Aorta (tissue), 5 donors: ENCODE data around the gene ECEL1. TPM values are rescaled to one million over a fixed set of nuclear protein-coding genes. Genes with fewer than 3 reads are reported as not detected.
"Not testable (repeated sequence)": the region's sequence is repeated elsewhere in the genome, so short reads cannot be mapped to it uniquely, and the experiment has no call there.

Experiments used
- ATAC-seq: fragments of 200-7000 bp; cut with Tn5 transposase; one replicate; pipeline ENCODE4 v1.9.1; 2022; ENCODE audit warnings: moderate library complexity; ENCODE audit not compliant: low FRiP score
- DNase-seq, 2 donors: peaks; one replicate each; pipeline ENCODE4 v3.0.0-alpha.2; 2020
- H3K27ac ChIP-seq, 2 donors: one replicate each; pipeline ENCODE4 v1.5.1; 2013; ENCODE audit warnings: low read length in 2 of 2, mild to moderate bottlenecking in 2 of 2, moderate library complexity in 2 of 2, control low read depth in 1 of 2, inconsistent platforms in 1 of 2, low read depth in 1 of 2
- H3K27me3 ChIP-seq, 2 donors: one replicate each; pipeline ENCODE4 v1.6.1; 2013; ENCODE audit warnings: control low read depth in 1 of 2, low read length in 1 of 2, mild to moderate bottlenecking in 1 of 2, moderate library complexity in 1 of 2; ENCODE audit not compliant: insufficient read depth in 2 of 2, control insufficient read depth in 1 of 2
- H3K36me3 ChIP-seq, 2 donors: one replicate each; pipeline ENCODE4 v1.6.1; 2013; ENCODE audit warnings: control low read depth in 1 of 2, low read length in 1 of 2, mild to moderate bottlenecking in 1 of 2; ENCODE audit not compliant: insufficient read depth in 2 of 2, control insufficient read depth in 1 of 2
- H3K4me1 ChIP-seq, 2 donors: one replicate each; pipeline ENCODE4 v1.6.1; 2013; ENCODE audit warnings: low read length in 2 of 2, control low read depth in 1 of 2, mild to moderate bottlenecking in 1 of 2, moderate library complexity in 1 of 2; ENCODE audit not compliant: insufficient read depth in 2 of 2, control insufficient read depth in 1 of 2
- H3K4me3 ChIP-seq, 2 donors: one replicate each; pipeline ENCODE4 v1.5.1; 2013; ENCODE audit warnings: low read length in 2 of 2, control low read depth in 1 of 2, mild to moderate bottlenecking in 1 of 2
- H3K9me3 ChIP-seq: one replicate; pipeline ENCODE4 v1.6.1; 2013; ENCODE audit warnings: mild to moderate bottlenecking, low read length; ENCODE audit not compliant: control insufficient read depth
- WGBS, 2 donors: extraction: QIAGEN DNeasy Blood & Tissue Kit; methylation state at CpG; one replicate each; pipeline ENCODE4 v1.1.7; 2013; 5-methylcytosine and 5-hydroxymethylcytosine counted together
- intact Hi-C, 2 donors: fragments of 100-400 bp; cut with DNase I; formaldehyde crosslinking; loops; one replicate each; pipeline versions ENCODE4 v1.14.2 to v1.15.0; 2022
- polyA plus RNA-seq, 2 donors: library from polyadenylated mRNA; stranded (reverse); fragments of 200-250 nt; gene quantifications; one replicate each; pipeline ENCODE4 v1.2.3, GENCODE V29; 2013
- total RNA-seq, 2 donors: library from RNA; stranded (reverse); fragmentation: NEBNext Ultra II Directional; extraction: Animal tissue kit (Norgen Biotek cat#: 25700); gene quantifications; one replicate each; pipeline ENCODE4 v1.2.1, GENCODE V29; 2021
- donor health status: healthy with polysubstance abuse.
- donor health status: Bipolar disorder and iron deficiency.
- donor health status: DM: no; HTN: no; CAD: no.
- donor health status: DM: no; HTN: no; CAD: no.
- donor health status: DM: yes; HTN: yes; CAD: no.

The ECEL1 gene
- total and polyA plus RNA-seq, 4 donors: 2.1 to 7.2 TPM; not detected in 2

- WGBS, 2 donors: 20 to 21% methylated on average over 14 to 16 of the region's 16 CpGs
- H3K36me3 ChIP-seq, H3K4me3 ChIP-seq, H3K27me3 ChIP-seq, H3K27ac ChIP-seq, H3K9me3 ChIP-seq, H3K4me1 ChIP-seq: not testable (repeated sequence)
- ATAC-seq (peak; percentile 81), DNase-seq (peak; percentile 85 to 95)
- intact Hi-C loops: loop anchor here (2.0 to 5.0 kb wide), 2 partner anchors 518 to 532 kb away; no protein-coding TSS in a partner anchor
Measured at GRCh38 chr2:232440220-232441018, 47.2 kb downstream of the ECEL1 start.

GRCh38 chr2:232439758-232440135 is 47.9 kb downstream of the ECEL1 start:
- no peaks in the 10 kb centered on the region for H3K9me3 ChIP-seq
- DNase-seq (no peak), ATAC-seq (no peak)
- H3K27ac ChIP-seq: no peak overlapping the region
- H3K4me1 ChIP-seq: no peaks in the 10 kb centered on the region
- intact Hi-C loops: loop anchor here (2.0 to 5.0 kb wide), 2 partner anchors 517 to 531 kb away; no protein-coding TSS in a partner anchor
- 37 to 56% methylated on average over 1 to 4 of the region's 5 CpGs for WGBS, 2 donors
- H3K27me3 ChIP-seq: no peaks in the 10 kb centered on the region
- no peak overlapping the region for H3K4me3 ChIP-seq
- H3K36me3 ChIP-seq: no peaks in the 10 kb centered on the region

GRCh38 chr2:232438951-232439757 is 48.5 kb downstream of the ECEL1 start:
- H3K27me3 ChIP-seq: no peaks in the 10 kb centered on the region
- 51 to 61% methylated on average over 20 to 21 of the region's 22 CpGs for WGBS, 2 donors
- ATAC-seq (no peak), DNase-seq (peak in 1 of 2 donors; percentile 67)
- intact Hi-C loops: no loop called here
- no peaks in the 10 kb centered on the region for H3K36me3 ChIP-seq
- no peak overlapping the region for H3K4me3 ChIP-seq
- H3K9me3 ChIP-seq: no peaks in the 10 kb centered on the region
- H3K4me1 ChIP-seq: no peaks in the 10 kb centered on the region
- H3K27ac ChIP-seq: no peak overlapping the region

- 87 to 90% methylated on average over 12 of the region's 12 CpGs for WGBS, 2 donors
- intact Hi-C loops: no loop called here
Measured at GRCh38 chr2:232438091-232438490, 49.5 kb downstream of the ECEL1 start.

GRCh38 chr2:232437195-232437571 is 50.5 kb downstream of the ECEL1 start:
- Histone ChIP-seq H3K27ac (no peak overlapping the region), H3K4me1 (no peaks in the 10 kb centered on the region), H3K4me3 (no peak overlapping the region), H3K27me3 (no peaks in the 10 kb centered on the region), H3K36me3 (no peaks in the 10 kb centered on the region), H3K9me3 (no peaks in the 10 kb centered on the region)
- WGBS, 2 donors: 88 to 94% methylated on average over 12 of the region's 12 CpGs
- ATAC-seq (no peak), DNase-seq (peak in 1 of 2 donors; percentile 69)
- intact Hi-C loops: no loop called here

More at GRCh38 chr2:232438091-232438490, 49.5 kb downstream of the ECEL1 start:
- H3K27me3 ChIP-seq: no peaks in the 10 kb centered on the region
- no peaks in the 10 kb centered on the region for H3K4me1 ChIP-seq
- ATAC-seq (no peak), DNase-seq (peak in 1 of 2 donors; percentile 57)
- no peaks in the 10 kb centered on the region for H3K36me3 ChIP-seq
- H3K27ac ChIP-seq: no peak overlapping the region
- H3K4me3 ChIP-seq: no peak overlapping the region
- no peaks in the 10 kb centered on the region for H3K9me3 ChIP-seq

GRCh38 chr2:232436381-232437194 is 51.0 kb downstream of the ECEL1 start:
- H3K27me3 ChIP-seq: no peaks in the 10 kb centered on the region
- no peak overlapping the region for H3K4me3 ChIP-seq
- H3K4me1 ChIP-seq: no peaks in the 10 kb centered on the region
- intact Hi-C loops: no loop called here
- 85 to 87% methylated on average over 15 of the region's 15 CpGs for WGBS, 2 donors
- no peak overlapping the region for H3K27ac ChIP-seq
- ATAC-seq: no peak
- H3K36me3 ChIP-seq: no peaks in the 10 kb centered on the region
- H3K9me3 ChIP-seq: no peaks in the 10 kb centered on the region
- DNase-seq: peak in 1 of 2 donors; percentile 62

- intact Hi-C loops: no loop called here
- Histone ChIP-seq H3K27me3 (no peaks in the 10 kb centered on the region), H3K4me1 (no peaks in the 10 kb centered on the region), H3K4me3 (no peak overlapping the region), H3K9me3 (no peaks in the 10 kb centered on the region), H3K27ac (no peak overlapping the region), H3K36me3 (no peaks in the 10 kb centered on the region)
- 90 to 91% methylated on average over 7 of the region's 7 CpGs for WGBS, 2 donors
- DNase-seq (no peak), ATAC-seq (no peak)
Measured at GRCh38 chr2:232435805-232436204, 51.8 kb downstream of the ECEL1 start.

GRCh38 chr2:232435375-232435648 is 52.3 kb downstream of the ECEL1 start:
- WGBS, 2 donors: 87 to 91% methylated on average over 4 of the region's 4 CpGs
- H3K27me3 ChIP-seq: no peaks in the 10 kb centered on the region
- no peak for ATAC-seq
- H3K4me1 ChIP-seq: no peaks in the 10 kb centered on the region
- no peak overlapping the region for H3K4me3 ChIP-seq
- H3K27ac ChIP-seq: no peak overlapping the region
- no peaks in the 10 kb centered on the region for H3K9me3 ChIP-seq
- intact Hi-C loops: no loop called here
- DNase-seq: no peak
- no peaks in the 10 kb centered on the region for H3K36me3 ChIP-seq
